NCI-H69 (cell line): ENCODE results near the gene ADAMTS17.

Source experiments
- DNase-seq: peaks from one replicate; lab custom pipeline; 2025; lab: John Stamatoyannopoulos, UW

The ADAMTS17 gene

GRCh38 chr15:100022391-100022790 is 319.4 kb downstream of the ADAMTS17 start:
- DNase-seq: no peak

GRCh38 chr15:100021653-100022052 is 320.1 kb downstream of the ADAMTS17 start:
- DNase-seq: no peak

- no peak for DNase-seq
Observed at GRCh38 chr15:100020614-100021013, 321.2 kb downstream of the ADAMTS17 start.

- DNase-seq: no peak
Observed at GRCh38 chr15:100020189-100020588, 321.6 kb downstream of the ADAMTS17 start.

GRCh38 chr15:100019601-100020000 is 322.2 kb downstream of the ADAMTS17 start:
- DNase-seq: no peak

- no peak for DNase-seq
Observed at GRCh38 chr15:100018191-100018590, 323.6 kb downstream of the ADAMTS17 start.

GRCh38 chr15:100017140-100017539 is 324.6 kb downstream of the ADAMTS17 start:
- DNase-seq: no peak

- DNase-seq: no peak
Observed at GRCh38 chr15:100016632-100017031, 325.1 kb downstream of the ADAMTS17 start.

- DNase-seq: no peak
Observed at GRCh38 chr15:100011235-100011634, 330.5 kb downstream of the ADAMTS17 start.

GRCh38 chr15:100009372-100009771 is 332.4 kb downstream of the ADAMTS17 start:
- no peak for DNase-seq

GRCh38 chr15:100008258-100008657 is 333.5 kb downstream of the ADAMTS17 start:
- no peak for DNase-seq

- no peak for DNase-seq
Observed at GRCh38 chr15:100007609-100008008, 334.2 kb downstream of the ADAMTS17 start.

GRCh38 chr15:100005715-100006114 is 336.1 kb downstream of the ADAMTS17 start:
- no peak for DNase-seq

- no peak for DNase-seq
Observed at GRCh38 chr15:100005013-100005412, 336.8 kb downstream of the ADAMTS17 start.

GRCh38 chr15:100002787-100003536 is 338.8 kb downstream of the ADAMTS17 start:
- DNase-seq: no peak

- no peak for DNase-seq
Observed at GRCh38 chr15:100002086-100002620, 339.6 kb downstream of the ADAMTS17 start.

- DNase-seq: no peak
Observed at GRCh38 chr15:100001405-100001804, 340.4 kb downstream of the ADAMTS17 start.

GRCh38 chr15:99999282-100000070 is 342.3 kb downstream of the ADAMTS17 start:
- DNase-seq: no peak

- DNase-seq: no peak
Observed at GRCh38 chr15:99998661-99999101, 343.1 kb downstream of the ADAMTS17 start.

GRCh38 chr15:99997112-99997651 is 344.6 kb downstream of the ADAMTS17 start:
- no peak for DNase-seq

GRCh38 chr15:99996660-99997059 is 345.1 kb downstream of the ADAMTS17 start:
- DNase-seq: no peak

- no peak for DNase-seq
Observed at GRCh38 chr15:99995543-99995942, 346.2 kb downstream of the ADAMTS17 start.

GRCh38 chr15:99994849-99995248 is 346.9 kb downstream of the ADAMTS17 start:
- DNase-seq: no peak
